MM.1S (cell line): ENCODE data around the gene TRIM72.

Experiments used
- DNase-seq: peaks from one replicate; pipeline ENCODE4 v3.0.0-alpha.2; 2015
- H2AFZ ChIP-seq: fragments of 300-600 bp; sonication (generic); 2 replicates; pipeline ENCODE4 v1.6.0; 2016; ENCODE audit warnings: antibody characterized with exemption, low read length
- H3F3A ChIP-seq: fragments of 300-600 bp; sonication (generic); 2 replicates; pipeline ENCODE4 v1.6.1; 2016; ENCODE audit warnings: mild to moderate bottlenecking, antibody characterized with exemption, low read length, moderate library complexity, mixed read lengths; ENCODE audit not compliant: insufficient read depth
- H3K27ac ChIP-seq: fragments of 300-600 bp; sonication (generic); 2 replicates; pipeline ENCODE4 v1.5.1; 2016; ENCODE audit warnings: mild to moderate bottlenecking, low read length
- H3K27me3 ChIP-seq: fragments of 300-600 bp; sonication (generic); replicated peaks from 2 replicates; pipeline ENCODE4 v1.6.0; 2016; ENCODE audit warnings: low read length; ENCODE audit not compliant: insufficient read depth
- H3K36me3 ChIP-seq: fragments of 300-600 bp; sonication (generic); replicated peaks from 2 replicates; pipeline ENCODE4 v1.6.1; 2016; ENCODE audit warnings: mild to moderate bottlenecking, low read length, mixed read lengths; ENCODE audit not compliant: insufficient read depth
- H3K4me1 ChIP-seq: fragments of 300-600 bp; sonication (generic); 2 replicates; pipeline ENCODE4 v1.6.1; 2016; ENCODE audit warnings: low read length, mixed read lengths
- H3K4me2 ChIP-seq: fragments of 300-600 bp; sonication (generic); 2 replicates; pipeline ENCODE4 v1.6.0; 2016; ENCODE audit warnings: low read depth, low read length
- H3K4me3 ChIP-seq: fragments of 300-600 bp; sonication (generic); 2 replicates; pipeline ENCODE4 v1.5.1; 2016; ENCODE audit warnings: low read length, mixed read lengths
- H3K79me2 ChIP-seq: fragments of 300-600 bp; sonication (generic); 2 replicates; pipeline ENCODE4 v1.6.1; 2016; ENCODE audit warnings: mixed run types, low read length, mixed read lengths
- H3K9ac ChIP-seq: fragments of 300-600 bp; sonication (generic); 2 replicates; pipeline ENCODE4 v1.6.1; 2016; ENCODE audit warnings: low read length, mixed read lengths
- H3K9me2 ChIP-seq: fragments of 300-600 bp; sonication (generic); replicated peaks from 2 replicates; pipeline ENCODE4 v1.6.1; 2016; ENCODE audit warnings: mild to moderate bottlenecking, low read length, mixed read lengths; ENCODE audit not compliant: insufficient read depth
- H3K9me3 ChIP-seq: fragments of 300-600 bp; sonication (generic); replicated peaks from 2 replicates; pipeline ENCODE4 v1.6.1; 2016; ENCODE audit warnings: mild to moderate bottlenecking, low read length, mixed read lengths; ENCODE audit not compliant: insufficient read depth
- H4K20me1 ChIP-seq: fragments of 300-600 bp; sonication (generic); 2 replicates; pipeline ENCODE4 v1.6.1; 2016; ENCODE audit warnings: mild to moderate bottlenecking, low read length, moderate library complexity, mixed read lengths; ENCODE audit not compliant: insufficient read depth
- CTCF ChIP-seq: fragments of 300-600 bp; sonication (generic); IDR thresholded peaks from 2 replicates; pipeline ENCODE4 v1.5.1; 2016; ENCODE audit warnings: antibody characterized with exemption, low read length, mixed read lengths
- EZH2 ChIP-seq: fragments of 300-600 bp; sonication (generic); optimal IDR thresholded peaks from 2 replicates; pipeline ENCODE3; 2017; ENCODE audit warnings: low read depth, mild to moderate bottlenecking, antibody characterized with exemption, low read length, mixed read lengths
- EZH2phosphoT487 ChIP-seq: fragments of 300-600 bp; sonication (generic); IDR thresholded peaks from 2 replicates; pipeline ENCODE4 v1.6.1; 2018; ENCODE audit warnings: antibody characterized with exemption, low read length

TRIM72 gene

DNA sequence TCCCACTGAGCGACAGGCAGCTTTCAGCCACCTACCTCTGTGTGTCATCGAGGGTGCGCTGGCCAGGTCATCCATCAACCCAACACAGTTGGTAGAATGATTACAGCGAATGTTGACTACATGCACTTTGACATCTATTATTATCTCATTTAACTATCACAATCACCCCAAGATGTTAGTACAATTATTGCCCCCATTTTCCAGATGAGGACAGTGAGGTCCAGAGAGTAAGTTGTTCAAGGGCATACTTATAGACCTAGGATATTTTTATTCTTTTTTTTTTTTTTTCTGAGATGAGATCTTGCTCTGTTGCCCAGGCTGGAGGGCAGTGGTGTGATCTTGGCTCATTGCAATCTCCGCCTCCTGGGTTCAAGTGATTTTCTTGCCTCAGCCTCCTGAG lies 37.5 kb downstream of the TRIM72 start:
- Histone ChIP-seq H3K9me2 (no peaks in the 10 kb centered on the region), H3K9me3 (no peaks in the 10 kb centered on the region), H3K4me2 (no peak overlapping the region), H2AFZ (no peak overlapping the region), H4K20me1 (no peaks in the 10 kb centered on the region), H3K4me3 (no peak overlapping the region), H3K4me1 (no peaks in the 10 kb centered on the region), H3K27ac (no peak overlapping the region), H3K9ac (no peak overlapping the region), H3K36me3 (no peaks in the 10 kb centered on the region), H3K27me3 (peaks cover 11% of the 10 kb centered on the region; the same call in 1 of the 2 replicates), H3F3A (no peaks in the 10 kb centered on the region), H3K79me2 (no peaks in the 10 kb centered on the region)
- TF ChIP-seq EZH2phosphoT487 (no peak), EZH2 (no peak), CTCF (no peak)
- no peak for DNase-seq

DNA sequence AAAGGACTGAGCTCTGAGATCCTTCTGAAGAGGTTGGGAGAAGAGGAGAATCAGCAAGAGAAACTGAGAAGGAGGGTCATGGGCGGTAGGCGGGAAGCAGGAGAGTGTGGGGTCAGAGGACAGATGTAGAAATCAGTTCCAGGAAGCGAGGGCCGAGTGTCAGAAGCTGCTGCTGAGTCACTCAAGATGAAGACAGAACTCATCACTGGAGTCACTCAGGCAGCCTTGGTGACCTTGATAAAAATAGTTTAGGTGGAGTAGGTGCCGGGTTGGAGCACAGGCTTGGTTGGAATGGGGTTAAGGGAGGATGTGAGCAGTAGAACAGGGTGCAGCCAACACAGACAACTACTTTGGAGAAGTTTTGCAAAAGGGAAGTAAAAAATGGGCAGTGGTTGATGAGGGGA lies 39.7 kb downstream of the TRIM72 start:
- no peaks in the 10 kb centered on the region for H3K79me2 ChIP-seq
- H3K9me2 ChIP-seq = no peaks in the 10 kb centered on the region
- no peak for DNase-seq
- H3K9ac ChIP-seq = no peak overlapping the region
- H3K9me3 ChIP-seq = no peaks in the 10 kb centered on the region
- H2AFZ ChIP-seq = no peak overlapping the region
- H3K4me3 ChIP-seq = no peak overlapping the region
- TF ChIP-seq EZH2 (no peak), EZH2phosphoT487 (no peak), CTCF (no peak)
- H3K27ac ChIP-seq = no peak overlapping the region
- no peak overlapping the region for H3K4me2 ChIP-seq
- no peaks in the 10 kb centered on the region for H4K20me1 ChIP-seq
- no peaks in the 10 kb centered on the region for H3K4me1 ChIP-seq
- no peaks in the 10 kb centered on the region for H3K36me3 ChIP-seq
- H3K27me3 ChIP-seq = peaks cover 1% of the 10 kb centered on the region; the same call in 1 of the 2 replicates
- no peaks in the 10 kb centered on the region for H3F3A ChIP-seq

- Histone ChIP-seq H3K36me3 (no peaks in the 10 kb centered on the region), H3K9me2 (no peaks in the 10 kb centered on the region), H3K79me2 (no peaks in the 10 kb centered on the region), H3F3A (no peaks in the 10 kb centered on the region), H3K4me3 (no peak overlapping the region), H3K27me3 (no peaks in the 10 kb centered on the region; the same call in 1 of the 2 replicates), H3K9me3 (no peaks in the 10 kb centered on the region), H3K4me1 (no peaks in the 10 kb centered on the region), H3K4me2 (no peak overlapping the region), H2AFZ (no peak overlapping the region), H3K9ac (no peak overlapping the region), H4K20me1 (no peaks in the 10 kb centered on the region), H3K27ac (no peak overlapping the region)
- TF ChIP-seq EZH2 (no peak), EZH2phosphoT487 (no peak), CTCF (no peak)
- no peak for DNase-seq
These were observed 42.5 kb downstream of the TRIM72 start for GRCh38 chr16:31256466-31256865.
